CD4-positive, CD25-positive, alpha-beta regulatory T cell (primary cell): Measurements from ENCODE around the gene TTC8. TPM values are rescaled to one million over a fixed set of nuclear protein-coding genes. Genes with fewer than 3 reads are reported as not detected.

Experiments used
- ATAC-seq, 2 donors: fragments of 150-1000 bp; cut with Tn5 transposase; one replicate each; pipeline ENCODE4 v1.10.0; 2021; ENCODE audit warnings: low read depth in 2 of 2, moderate number of reproducible peaks in 2 of 2, moderate library complexity in 1 of 2
- DNase-seq, 3 donors: peaks; one replicate each; pipeline versions ENCODE4 v3.0.0 to v3.0.0-alpha.2; 2012 to 2022; ENCODE audit warnings: mixed read lengths in 1 of 3
- H3K27ac ChIP-seq: one replicate; pipeline ENCODE4 v1.7.0; 2013; ENCODE audit warnings: mild to moderate bottlenecking, low read length; ENCODE audit not compliant: insufficient read depth, poor library complexity, severe bottlenecking
- H3K27me3 ChIP-seq: one replicate; pipeline ENCODE4 v1.7.0; 2013; ENCODE audit warnings: low read length; ENCODE audit not compliant: control insufficient read depth, insufficient read depth
- H3K36me3 ChIP-seq: one replicate; pipeline ENCODE4 v1.7.0; 2013; ENCODE audit warnings: mild to moderate bottlenecking, low read length, moderate library complexity; ENCODE audit not compliant: control insufficient read depth, insufficient read depth
- H3K4me1 ChIP-seq: 2 replicates; pipeline ENCODE4 v1.7.0; 2013; ENCODE audit warnings: mild to moderate bottlenecking, low read length; ENCODE audit not compliant: insufficient read depth, control insufficient read depth, poor library complexity, severe bottlenecking
- H3K4me3 ChIP-seq: one replicate; pipeline ENCODE4 v1.7.0; 2013; ENCODE audit warnings: low read depth, mild to moderate bottlenecking, low read length, moderate library complexity
- H3K9me3 ChIP-seq, 2 experiments: 1 replicate in 1 of 2; 2 replicates in 1 of 2; pipeline ENCODE4 v1.7.0; 2013; ENCODE audit warnings: low read length in 2 of 2, mild to moderate bottlenecking in 1 of 2, moderate library complexity in 1 of 2; ENCODE audit not compliant: control insufficient read depth in 2 of 2
- H3K27ac Mint-ChIP-seq, 3 donors: one replicate each; pipeline ENCODE4 v1.8.0; 2020 to 2022; ENCODE audit warnings: mild to moderate bottlenecking in 3 of 3, mixed read lengths in 3 of 3, moderate library complexity in 2 of 3
- H3K27me3 Mint-ChIP-seq: one replicate; pipeline ENCODE4 v1.8.0; 2022; ENCODE audit warnings: mild to moderate bottlenecking, mixed read lengths
- H3K36me3 Mint-ChIP-seq: one replicate; pipeline ENCODE4 v1.8.0; 2020; ENCODE audit warnings: mixed read lengths
- H3K4me1 Mint-ChIP-seq, 4 donors: one replicate each; pipeline ENCODE4 v1.8.0; 2020 to 2022; ENCODE audit warnings: mixed read lengths in 4 of 4, mild to moderate bottlenecking in 1 of 4
- H3K4me3 Mint-ChIP-seq, 4 donors: one replicate each; pipeline ENCODE4 v1.8.0; 2020 to 2022; ENCODE audit warnings: mild to moderate bottlenecking in 4 of 4, mixed read lengths in 4 of 4, moderate library complexity in 3 of 4
- H3K9me3 Mint-ChIP-seq, 7 donors: one replicate each; pipeline ENCODE4 v1.8.0; 2020 to 2022; ENCODE audit warnings: mixed read lengths in 7 of 7, mild to moderate bottlenecking in 3 of 7, moderate library complexity in 2 of 7
- polyA plus RNA-seq, 4 donors: library from polyadenylated mRNA; unstranded; fragments of 300-500 nt; fragmentation: Illumina TruSeq; gene quantifications; one replicate each; pipeline ENCODE4 v1.2.3, GENCODE V29; 2021
- total RNA-seq: library from RNA; stranded (reverse); gene quantifications from one replicate; pipeline ENCODE4 v1.2.3, GENCODE V29; 2022

TTC8 gene
- total and polyA plus RNA-seq, 5 donors from 2014 or later = 0.63 to 2.0 (median 0.79) TPM; not detected in 1

DNA sequence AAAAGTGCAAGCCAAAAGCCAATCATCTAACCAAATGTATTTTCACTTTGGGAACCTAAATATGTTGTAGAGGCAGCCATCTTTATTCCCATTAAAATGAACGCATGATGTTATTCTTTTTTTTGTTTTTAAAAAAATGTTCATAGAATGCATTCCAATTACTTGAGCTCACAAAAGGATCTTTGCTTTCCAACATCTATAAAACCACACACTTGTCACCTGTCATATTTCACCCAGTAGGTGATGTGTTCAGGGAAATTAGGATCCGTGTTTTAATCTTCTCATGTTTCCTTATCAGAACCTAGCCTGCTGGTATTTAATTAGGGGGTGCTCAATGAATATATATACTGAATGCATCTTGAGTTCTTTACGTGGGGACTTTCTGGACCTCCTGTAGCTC is 13.6 kb downstream of the TTC8 start:
- H3K4me3 ChIP-seq = no peak overlapping the region

DNA sequence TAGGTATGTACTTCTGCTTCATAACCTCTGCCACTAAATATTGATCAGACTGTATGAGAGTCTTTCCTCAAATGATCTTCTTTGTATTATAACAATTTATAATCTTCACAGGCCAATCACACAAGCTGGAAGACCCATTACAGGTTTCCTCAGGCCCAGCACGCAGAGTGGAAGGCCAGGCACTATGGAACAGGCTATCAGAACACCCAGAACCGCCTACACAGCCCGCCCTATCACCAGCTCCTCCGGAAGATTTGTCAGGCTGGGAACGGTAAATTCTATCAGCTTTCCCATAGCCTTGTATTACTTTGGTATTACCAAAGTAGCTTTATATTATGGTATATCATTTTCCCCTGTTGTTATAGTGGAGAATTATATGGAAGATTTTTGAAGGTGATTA is 16.5 kb downstream of the TTC8 start:
- Mint-ChIP-seq H3K9me3 (peaks cover 0 to 1% (median 0%) of the 10 kb centered on the region in 7 donors), H3K27me3 (peaks cover 11% of the 10 kb centered on the region), H3K4me1 (peaks cover 0 to 2% (median 0%) of the 10 kb centered on the region in 4 donors)

More for the DNA sequence above, 13.6 kb downstream of the TTC8 start:
- no peaks in the 10 kb centered on the region for H3K9me3 ChIP-seq
- peaks cover 8% of the 10 kb centered on the region for H3K27me3 ChIP-seq
- H3K36me3 Mint-ChIP-seq = no peaks in the 10 kb centered on the region
- H3K4me1 Mint-ChIP-seq = peaks cover 0 to 2% (median 0%) of the 10 kb centered on the region in 4 donors
- H3K36me3 ChIP-seq = no peaks in the 10 kb centered on the region
- no peak overlapping the region for H3K4me3 Mint-ChIP-seq
- no peak for ATAC-seq
- H3K27ac ChIP-seq = no peak overlapping the region
- H3K4me1 ChIP-seq = no peaks in the 10 kb centered on the region
- no peak for DNase-seq
- H3K27ac Mint-ChIP-seq = no peak overlapping the region
- H3K27me3 Mint-ChIP-seq = peaks cover 10% of the 10 kb centered on the region
- peaks cover 0 to 1% (median 0%) of the 10 kb centered on the region in 7 donors for H3K9me3 Mint-ChIP-seq

DNA sequence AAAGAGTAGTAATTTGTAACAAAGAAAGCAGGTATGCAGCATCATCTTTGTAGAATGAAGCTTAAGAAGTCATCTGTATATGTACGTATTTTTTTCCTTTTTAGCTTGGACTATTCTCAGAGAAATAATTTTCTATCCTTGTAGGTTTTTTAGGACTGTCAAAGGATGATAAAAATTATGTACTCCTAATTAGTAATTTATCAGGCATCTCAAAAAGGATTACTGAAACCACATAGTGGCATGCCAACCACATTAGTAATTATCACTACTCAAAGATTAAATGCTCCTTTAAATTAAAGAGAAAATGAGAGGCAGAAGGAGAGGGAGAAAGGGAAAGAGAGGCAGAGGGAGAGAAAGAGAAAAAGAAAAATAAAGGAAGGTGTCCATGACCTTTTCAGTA is 17.3 kb downstream of the TTC8 start:
- Mint-ChIP-seq H3K9me3 (peaks cover 0 to 1% (median 0%) of the 10 kb centered on the region in 7 donors), H3K27me3 (peaks cover 16% of the 10 kb centered on the region), H3K4me1 (peaks cover 0 to 2% (median 0%) of the 10 kb centered on the region in 4 donors), H3K27ac (no peak overlapping the region), H3K36me3 (no peaks in the 10 kb centered on the region), H3K4me3 (no peak overlapping the region)
- Histone ChIP-seq H3K9me3 (no peaks in the 10 kb centered on the region), H3K27ac (no peak overlapping the region), H3K4me1 (no peaks in the 10 kb centered on the region), H3K36me3 (no peaks in the 10 kb centered on the region), H3K4me3 (no peak overlapping the region), H3K27me3 (peaks cover 4% of the 10 kb centered on the region)
- no peak for DNase-seq
- ATAC-seq = no peak

More for the DNA sequence above, 16.5 kb downstream of the TTC8 start:
- H3K36me3 Mint-ChIP-seq = no peaks in the 10 kb centered on the region
- H3K27ac Mint-ChIP-seq = no peak overlapping the region
- H3K4me3 Mint-ChIP-seq = no peak overlapping the region
- no peak for ATAC-seq
- peaks cover 4% of the 10 kb centered on the region for H3K27me3 ChIP-seq
- no peaks in the 10 kb centered on the region for H3K9me3 ChIP-seq
- H3K27ac ChIP-seq = no peak overlapping the region
- H3K4me3 ChIP-seq = no peak overlapping the region
- H3K4me1 ChIP-seq = no peaks in the 10 kb centered on the region
- DNase-seq = no peak
- no peaks in the 10 kb centered on the region for H3K36me3 ChIP-seq

DNA sequence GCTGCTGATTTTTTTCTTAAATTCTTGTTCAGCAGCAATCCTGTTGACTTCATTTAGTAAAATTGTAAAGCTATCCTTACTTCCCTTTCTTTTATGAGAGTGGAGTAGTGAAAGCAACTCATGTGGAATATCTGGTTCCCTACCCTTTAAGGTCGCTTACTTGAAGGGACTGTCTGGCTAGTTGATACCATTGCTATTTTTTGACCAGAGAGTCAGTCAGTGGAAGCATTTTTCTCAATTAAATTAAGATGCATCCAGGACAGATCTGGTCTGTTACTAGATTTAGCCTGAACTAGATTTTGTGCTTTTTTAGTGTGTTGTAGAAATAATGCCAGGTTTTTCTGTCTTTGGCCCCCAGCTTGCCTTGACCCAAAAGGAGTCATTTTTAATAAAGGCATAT is 18.0 kb downstream of the TTC8 start:
- Histone ChIP-seq H3K4me3 (no peak overlapping the region), H3K27me3 (peaks cover 4% of the 10 kb centered on the region), H3K9me3 (no peaks in the 10 kb centered on the region), H3K27ac (no peak overlapping the region), H3K4me1 (no peaks in the 10 kb centered on the region), H3K36me3 (no peaks in the 10 kb centered on the region)
- Mint-ChIP-seq H3K4me1 (peaks cover 0 to 2% (median 0%) of the 10 kb centered on the region in 4 donors), H3K36me3 (no peaks in the 10 kb centered on the region), H3K4me3 (no peak overlapping the region), H3K27me3 (peaks cover 16% of the 10 kb centered on the region), H3K9me3 (peaks cover 0 to 1% (median 0%) of the 10 kb centered on the region in 7 donors), H3K27ac (no peak overlapping the region)
- ATAC-seq (no peak), DNase-seq (no peak)

DNA sequence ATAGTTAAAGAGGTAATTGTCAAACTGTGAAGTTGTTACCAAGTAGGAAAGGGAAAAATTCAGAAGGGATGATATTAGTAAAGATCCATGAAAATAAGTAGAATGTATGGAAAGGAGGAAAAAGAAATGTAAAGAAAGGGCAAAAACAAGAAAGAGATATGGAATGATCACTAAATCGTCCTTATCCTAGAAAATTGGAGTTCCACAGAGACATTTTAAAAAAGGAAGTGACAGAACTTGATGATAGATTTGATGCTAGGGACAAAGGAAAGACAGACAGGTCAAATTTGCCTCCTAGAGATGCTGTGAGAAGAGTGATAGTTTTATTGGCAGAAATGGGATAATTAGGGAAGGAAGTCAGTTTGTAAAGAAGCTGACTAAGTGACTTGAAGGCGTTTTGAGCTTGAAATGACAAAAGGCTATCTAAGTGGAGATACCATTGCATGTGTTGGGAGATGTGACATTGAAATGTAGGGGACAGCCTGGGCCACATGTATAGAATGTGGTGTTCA is 20.6 kb downstream of the TTC8 start:
- Mint-ChIP-seq H3K27me3 (peaks cover 16% of the 10 kb centered on the region), H3K4me3 (no peak overlapping the region), H3K4me1 (no peaks in the 10 kb centered on the region), H3K9me3 (no peaks in the 10 kb centered on the region), H3K27ac (no peak overlapping the region), H3K36me3 (no peaks in the 10 kb centered on the region)
- H3K9me3 ChIP-seq = no peaks in the 10 kb centered on the region
- H3K4me1 ChIP-seq = no peaks in the 10 kb centered on the region
- H3K27ac ChIP-seq = no peak overlapping the region
- H3K36me3 ChIP-seq = no peaks in the 10 kb centered on the region
- no peak for DNase-seq
- no peak for ATAC-seq
- no peak overlapping the region for H3K4me3 ChIP-seq
- H3K27me3 ChIP-seq = no peaks in the 10 kb centered on the region

DNA sequence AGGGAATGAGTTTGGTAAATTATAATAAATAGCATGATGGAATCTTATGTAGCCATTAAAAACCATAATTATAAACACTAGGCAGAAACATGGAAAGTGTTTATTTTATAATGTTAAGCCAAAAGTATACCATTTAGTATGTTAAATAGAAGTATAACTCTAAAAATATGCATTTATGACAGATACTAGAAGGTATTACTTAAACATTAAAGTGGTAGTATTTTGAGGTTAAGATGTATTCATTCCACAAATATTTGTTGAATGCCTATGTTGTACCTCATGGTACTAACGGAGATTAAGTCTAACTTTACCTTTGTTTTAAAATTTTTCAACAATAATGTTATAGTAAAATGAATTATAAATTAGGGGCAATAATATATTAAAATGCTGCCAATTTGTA is 24.1 kb downstream of the TTC8 start:
- ATAC-seq (no peak), DNase-seq (no peak)
- Histone ChIP-seq H3K27ac (no peak overlapping the region), H3K27me3 (no peaks in the 10 kb centered on the region), H3K36me3 (no peaks in the 10 kb centered on the region), H3K4me3 (no peak overlapping the region), H3K9me3 (no peaks in the 10 kb centered on the region), H3K4me1 (no peaks in the 10 kb centered on the region)
- H3K4me1 Mint-ChIP-seq = no peaks in the 10 kb centered on the region
- no peaks in the 10 kb centered on the region for H3K36me3 Mint-ChIP-seq
- H3K9me3 Mint-ChIP-seq = no peaks in the 10 kb centered on the region
- H3K4me3 Mint-ChIP-seq = no peak overlapping the region
- peaks cover 15% of the 10 kb centered on the region for H3K27me3 Mint-ChIP-seq
- H3K27ac Mint-ChIP-seq = no peak overlapping the region

DNA sequence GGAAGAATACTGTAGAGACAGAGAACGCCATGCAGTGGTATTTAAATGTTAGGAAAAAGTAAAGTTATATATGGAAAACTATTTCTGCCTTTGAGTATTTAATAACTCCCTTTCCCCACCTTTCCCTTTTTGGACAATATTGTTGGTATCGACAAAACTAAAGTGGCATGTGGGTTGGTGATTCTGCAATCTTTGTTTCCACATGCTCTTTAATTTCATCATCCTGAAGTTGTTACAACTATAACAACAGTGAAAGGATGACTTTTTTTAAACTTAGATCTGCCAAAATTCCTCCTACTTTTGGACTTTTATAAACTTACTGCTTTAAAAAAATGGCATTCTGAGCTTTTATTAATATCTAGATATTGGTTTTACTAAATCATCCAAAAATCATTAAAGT is 25.3 kb downstream of the TTC8 start:
- Histone ChIP-seq H3K36me3 (no peaks in the 10 kb centered on the region), H3K9me3 (no peaks in the 10 kb centered on the region), H3K27me3 (no peaks in the 10 kb centered on the region), H3K4me1 (no peaks in the 10 kb centered on the region), H3K27ac (no peak overlapping the region), H3K4me3 (no peak overlapping the region)
- Mint-ChIP-seq H3K36me3 (no peaks in the 10 kb centered on the region), H3K4me3 (no peak overlapping the region), H3K4me1 (no peaks in the 10 kb centered on the region), H3K9me3 (no peaks in the 10 kb centered on the region), H3K27me3 (peaks cover 14% of the 10 kb centered on the region), H3K27ac (no peak overlapping the region)
- no peak for ATAC-seq
- no peak for DNase-seq

DNA sequence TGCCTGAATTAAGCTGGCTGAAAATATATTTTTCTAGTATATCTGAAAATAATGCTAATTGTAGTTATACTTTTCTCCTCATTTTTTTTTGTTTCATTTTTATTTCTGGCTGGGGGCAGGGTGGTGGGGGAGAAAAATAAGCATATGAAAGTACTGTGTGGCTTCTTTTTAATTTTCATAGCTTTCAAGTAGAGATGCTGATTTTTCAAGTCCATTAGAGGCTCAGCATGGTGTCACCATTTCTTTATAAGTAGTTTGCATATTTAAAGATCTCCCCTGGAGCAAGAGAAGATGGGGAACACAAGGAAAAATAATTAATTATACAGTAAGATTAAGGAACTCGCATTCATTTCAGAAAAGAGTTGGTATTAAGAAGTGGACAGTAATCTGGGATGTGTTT is 27.1 kb downstream of the TTC8 start:
- no peaks in the 10 kb centered on the region for H3K4me1 Mint-ChIP-seq
- Histone ChIP-seq H3K27me3 (no peaks in the 10 kb centered on the region), H3K4me1 (no peaks in the 10 kb centered on the region), H3K4me3 (no peak overlapping the region), H3K9me3 (no peaks in the 10 kb centered on the region), H3K27ac (no peak overlapping the region), H3K36me3 (no peaks in the 10 kb centered on the region)
- peaks cover 4% of the 10 kb centered on the region for H3K27me3 Mint-ChIP-seq
- H3K4me3 Mint-ChIP-seq = no peak overlapping the region
- DNase-seq (no peak), ATAC-seq (no peak)
- H3K27ac Mint-ChIP-seq = no peak overlapping the region
- no peaks in the 10 kb centered on the region for H3K36me3 Mint-ChIP-seq
- no peaks in the 10 kb centered on the region for H3K9me3 Mint-ChIP-seq
